Suppressor macrophage treated with lipopolysaccharide for 4 hours (primary cell): ENCODE measurements around the gene RTL9.

Source experiments
- DNase-seq: peaks from one replicate; pipeline ENCODE4 v3.0.0-alpha.2; 2020

The RTL9 gene

DNA sequence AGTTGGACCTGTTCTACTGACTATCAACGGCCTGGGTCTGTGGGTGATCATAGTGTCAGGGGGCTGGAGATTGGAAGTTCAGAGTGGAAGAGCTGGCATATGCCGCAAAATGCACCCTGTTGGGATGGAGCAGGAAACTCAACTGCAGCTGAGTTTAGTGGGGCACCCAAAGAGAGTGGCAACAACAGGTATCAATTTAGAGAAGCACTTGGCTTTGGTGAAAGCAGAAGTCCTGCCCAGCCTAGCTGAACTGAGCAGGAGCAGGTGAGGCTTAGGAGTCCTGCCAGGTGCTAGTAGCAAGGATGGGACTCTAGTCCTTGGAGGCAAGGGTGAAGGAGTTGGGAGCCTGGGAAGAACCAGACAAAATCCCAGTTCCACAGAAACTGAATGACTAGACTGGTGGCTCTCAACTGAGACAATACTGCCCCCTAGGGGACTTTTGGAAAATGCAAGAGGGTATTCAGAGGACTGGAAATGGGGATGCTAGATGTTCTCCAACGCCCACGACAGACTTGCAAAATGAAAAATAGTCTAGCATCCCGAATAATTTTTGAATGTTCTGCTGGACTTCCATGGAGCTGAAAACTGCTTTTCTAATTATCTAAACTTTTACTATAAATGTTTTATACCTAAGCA lies 49.4 kb downstream of the RTL9 start:
- DNase-seq = peak; percentile 74
